HL-60 (cell line): ENCODE data around the gene ACAP1.
A peak's percentile ranks its signal among the peaks of the same experiment; 100 is the strongest.

Source experiments
- DNase-seq, 2 experiments: peaks; one replicate each; pipeline ENCODE4 v3.0.0-alpha.2; 2010 to 2020; ENCODE audit warnings: low read depth in 1 of 2, low spot score in 1 of 2
- H3K27ac ChIP-seq: fragments of 250-450 bp; sonication (Bioruptor Pico); replicated peaks from 2 replicates; pipeline ENCODE4 v1.5.1; 2020; ENCODE audit warnings: mild to moderate bottlenecking, moderate library complexity
- H3K27me3 ChIP-seq: fragments of 250-450 bp; sonication (Bioruptor Pico); 2 replicates; pipeline ENCODE4 v1.5.1; 2021; ENCODE audit warnings: mild to moderate bottlenecking, moderate library complexity; ENCODE audit not compliant: insufficient read depth, poor library complexity, severe bottlenecking
- H3K4me3 ChIP-seq: replicated peaks from 2 replicates; pipeline ENCODE4 v1.5.1; 2011; ENCODE audit warnings: mild to moderate bottlenecking, control low read depth, low read length; ENCODE audit not compliant: insufficient read depth
- GABPA ChIP-seq: IDR thresholded peaks from 2 replicates; pipeline ENCODE4 v1.6.1; 2012; ENCODE audit warnings: low read depth
- POLR2AphosphoS5 ChIP-seq: IDR thresholded peaks from 2 replicates; pipeline ENCODE4 v1.6.1; 2012; ENCODE audit warnings: low read depth
- SPI1 ChIP-seq: IDR thresholded peaks from 2 replicates; pipeline ENCODE4 v1.6.1; 2012; ENCODE audit warnings: low read depth, mild to moderate bottlenecking, borderline replicate concordance
- TF ChIP-seq, protein P1 (sequence below): IDR thresholded peaks from 2 replicates; pipeline ENCODE4 v1.6.1; 2012; ENCODE audit warnings: low read depth; ENCODE audit not compliant: insufficient replicate concordance
- TF ChIP-seq, protein P2 (sequence below): IDR thresholded peaks from one replicate; pipeline ENCODE4 v1.5.1; 2011; ENCODE audit warnings: low read length, control low read depth, inconsistent platforms; ENCODE audit not compliant: insufficient read depth

ACAP1 gene

DNA sequence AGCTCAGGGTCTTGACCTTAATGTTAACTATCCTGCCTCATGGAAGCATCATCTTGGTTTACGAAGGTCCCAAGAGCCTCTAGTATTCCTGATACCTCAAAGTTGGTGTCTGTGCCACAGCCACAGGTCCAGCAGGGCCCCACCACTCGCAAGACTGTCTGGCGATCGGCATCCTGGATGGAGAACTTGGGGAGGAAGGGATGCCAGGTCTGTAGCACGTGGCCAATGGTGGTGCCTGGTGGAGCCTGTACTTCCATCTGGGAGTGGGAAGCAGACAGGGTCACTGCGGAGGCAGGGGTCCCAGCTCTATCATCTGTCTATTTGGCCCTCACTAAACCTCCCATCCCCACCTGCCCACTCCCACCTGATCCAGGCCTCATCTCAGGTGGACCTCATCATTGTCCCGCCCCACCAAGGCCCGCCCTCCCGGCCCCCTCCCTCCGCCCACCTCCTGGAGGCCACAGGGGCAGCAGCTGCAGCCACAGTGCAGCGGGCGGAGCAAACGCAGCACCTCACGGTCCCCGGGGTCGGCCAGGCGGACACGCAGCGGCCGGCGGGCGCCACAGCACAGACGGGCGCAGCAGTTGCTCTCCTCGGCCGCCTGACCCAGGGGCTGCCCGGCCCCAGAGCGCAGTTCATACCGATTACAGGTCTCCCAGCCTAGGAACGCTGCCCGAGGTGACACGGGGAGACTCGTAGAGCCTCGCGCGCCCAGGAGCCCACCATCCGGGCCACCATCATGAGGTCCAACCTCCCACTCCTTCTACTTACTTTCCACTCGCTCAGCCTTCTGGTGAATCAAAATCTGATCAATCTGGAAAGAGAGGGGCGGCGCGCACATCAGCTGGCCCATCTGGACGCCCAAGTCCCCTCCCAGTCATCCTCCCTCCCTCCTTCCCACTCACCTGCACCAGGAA is 56.6 kb downstream of the ACAP1 start:
- Histone ChIP-seq H3K27ac (no peak overlapping the region), H3K4me3 (no peak overlapping the region), H3K27me3 (no peaks in the 10 kb centered on the region)
- no peak for TF ChIP-seq GABPA
- TF ChIP-seq, protein P1, sequence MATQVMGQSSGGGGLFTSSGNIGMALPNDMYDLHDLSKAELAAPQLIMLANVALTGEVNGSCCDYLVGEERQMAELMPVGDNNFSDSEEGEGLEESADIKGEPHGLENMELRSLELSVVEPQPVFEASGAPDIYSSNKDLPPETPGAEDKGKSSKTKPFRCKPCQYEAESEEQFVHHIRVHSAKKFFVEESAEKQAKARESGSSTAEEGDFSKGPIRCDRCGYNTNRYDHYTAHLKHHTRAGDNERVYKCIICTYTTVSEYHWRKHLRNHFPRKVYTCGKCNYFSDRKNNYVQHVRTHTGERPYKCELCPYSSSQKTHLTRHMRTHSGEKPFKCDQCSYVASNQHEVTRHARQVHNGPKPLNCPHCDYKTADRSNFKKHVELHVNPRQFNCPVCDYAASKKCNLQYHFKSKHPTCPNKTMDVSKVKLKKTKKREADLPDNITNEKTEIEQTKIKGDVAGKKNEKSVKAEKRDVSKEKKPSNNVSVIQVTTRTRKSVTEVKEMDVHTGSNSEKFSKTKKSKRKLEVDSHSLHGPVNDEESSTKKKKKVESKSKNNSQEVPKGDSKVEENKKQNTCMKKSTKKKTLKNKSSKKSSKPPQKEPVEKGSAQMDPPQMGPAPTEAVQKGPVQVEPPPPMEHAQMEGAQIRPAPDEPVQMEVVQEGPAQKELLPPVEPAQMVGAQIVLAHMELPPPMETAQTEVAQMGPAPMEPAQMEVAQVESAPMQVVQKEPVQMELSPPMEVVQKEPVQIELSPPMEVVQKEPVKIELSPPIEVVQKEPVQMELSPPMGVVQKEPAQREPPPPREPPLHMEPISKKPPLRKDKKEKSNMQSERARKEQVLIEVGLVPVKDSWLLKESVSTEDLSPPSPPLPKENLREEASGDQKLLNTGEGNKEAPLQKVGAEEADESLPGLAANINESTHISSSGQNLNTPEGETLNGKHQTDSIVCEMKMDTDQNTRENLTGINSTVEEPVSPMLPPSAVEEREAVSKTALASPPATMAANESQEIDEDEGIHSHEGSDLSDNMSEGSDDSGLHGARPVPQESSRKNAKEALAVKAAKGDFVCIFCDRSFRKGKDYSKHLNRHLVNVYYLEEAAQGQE: no peak
- TF ChIP-seq POLR2AphosphoS5: no peak
- DNase-seq: no peak

DNA sequence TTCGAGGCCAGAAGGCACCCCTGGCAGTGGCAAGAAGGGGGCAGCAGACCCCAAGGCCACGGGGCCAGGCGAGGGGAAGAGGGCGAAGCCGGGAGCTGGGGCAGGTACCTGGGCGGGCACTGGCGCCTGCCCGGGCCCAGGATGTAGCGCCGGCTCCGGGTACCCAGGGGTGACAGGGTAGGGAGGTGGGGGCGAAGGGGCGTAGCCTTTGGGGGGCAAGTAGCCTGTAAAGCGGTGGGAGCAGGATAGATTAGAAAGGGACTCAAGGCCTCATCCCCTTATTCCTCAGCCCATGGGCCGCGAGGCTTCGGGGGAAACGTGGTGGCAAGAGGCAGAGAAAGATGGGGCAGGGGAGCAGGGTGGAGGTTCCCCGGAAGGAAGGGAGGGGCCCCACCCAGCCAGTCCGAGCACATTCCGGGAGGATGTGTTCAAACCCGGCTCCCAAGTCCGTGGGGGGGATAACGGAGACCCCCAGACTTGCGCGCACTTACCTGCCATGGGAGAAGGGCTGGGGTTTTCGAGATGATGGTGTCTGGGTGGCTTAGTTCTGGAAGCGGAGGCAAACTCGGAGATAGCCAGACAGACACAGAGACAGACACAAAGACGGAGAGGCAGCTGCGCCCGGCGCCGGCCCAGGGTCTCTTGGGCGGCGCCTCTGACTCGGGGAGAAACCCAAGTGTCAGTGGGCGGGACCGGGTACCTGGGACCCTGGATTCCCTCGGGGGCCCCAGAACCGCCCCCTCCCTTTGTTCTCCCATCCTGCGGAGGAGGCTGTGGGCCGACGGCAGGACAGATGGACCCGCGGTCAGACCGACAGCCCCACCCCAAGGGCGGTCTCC is 57.5 kb downstream of the ACAP1 start:
- Histone ChIP-seq H3K4me3 (peak overlapping the region; percentile 58), H3K27me3 (no peaks in the 10 kb centered on the region), H3K27ac (no peak overlapping the region)
- no peak for DNase-seq
- TF ChIP-seq SPI1: no peak
- TF ChIP-seq POLR2AphosphoS5: no peak
- TF ChIP-seq, protein P2, sequence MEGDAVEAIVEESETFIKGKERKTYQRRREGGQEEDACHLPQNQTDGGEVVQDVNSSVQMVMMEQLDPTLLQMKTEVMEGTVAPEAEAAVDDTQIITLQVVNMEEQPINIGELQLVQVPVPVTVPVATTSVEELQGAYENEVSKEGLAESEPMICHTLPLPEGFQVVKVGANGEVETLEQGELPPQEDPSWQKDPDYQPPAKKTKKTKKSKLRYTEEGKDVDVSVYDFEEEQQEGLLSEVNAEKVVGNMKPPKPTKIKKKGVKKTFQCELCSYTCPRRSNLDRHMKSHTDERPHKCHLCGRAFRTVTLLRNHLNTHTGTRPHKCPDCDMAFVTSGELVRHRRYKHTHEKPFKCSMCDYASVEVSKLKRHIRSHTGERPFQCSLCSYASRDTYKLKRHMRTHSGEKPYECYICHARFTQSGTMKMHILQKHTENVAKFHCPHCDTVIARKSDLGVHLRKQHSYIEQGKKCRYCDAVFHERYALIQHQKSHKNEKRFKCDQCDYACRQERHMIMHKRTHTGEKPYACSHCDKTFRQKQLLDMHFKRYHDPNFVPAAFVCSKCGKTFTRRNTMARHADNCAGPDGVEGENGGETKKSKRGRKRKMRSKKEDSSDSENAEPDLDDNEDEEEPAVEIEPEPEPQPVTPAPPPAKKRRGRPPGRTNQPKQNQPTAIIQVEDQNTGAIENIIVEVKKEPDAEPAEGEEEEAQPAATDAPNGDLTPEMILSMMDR: no peak
- TF ChIP-seq GABPA: no peak
- TF ChIP-seq, protein P1: no peak

DNA sequence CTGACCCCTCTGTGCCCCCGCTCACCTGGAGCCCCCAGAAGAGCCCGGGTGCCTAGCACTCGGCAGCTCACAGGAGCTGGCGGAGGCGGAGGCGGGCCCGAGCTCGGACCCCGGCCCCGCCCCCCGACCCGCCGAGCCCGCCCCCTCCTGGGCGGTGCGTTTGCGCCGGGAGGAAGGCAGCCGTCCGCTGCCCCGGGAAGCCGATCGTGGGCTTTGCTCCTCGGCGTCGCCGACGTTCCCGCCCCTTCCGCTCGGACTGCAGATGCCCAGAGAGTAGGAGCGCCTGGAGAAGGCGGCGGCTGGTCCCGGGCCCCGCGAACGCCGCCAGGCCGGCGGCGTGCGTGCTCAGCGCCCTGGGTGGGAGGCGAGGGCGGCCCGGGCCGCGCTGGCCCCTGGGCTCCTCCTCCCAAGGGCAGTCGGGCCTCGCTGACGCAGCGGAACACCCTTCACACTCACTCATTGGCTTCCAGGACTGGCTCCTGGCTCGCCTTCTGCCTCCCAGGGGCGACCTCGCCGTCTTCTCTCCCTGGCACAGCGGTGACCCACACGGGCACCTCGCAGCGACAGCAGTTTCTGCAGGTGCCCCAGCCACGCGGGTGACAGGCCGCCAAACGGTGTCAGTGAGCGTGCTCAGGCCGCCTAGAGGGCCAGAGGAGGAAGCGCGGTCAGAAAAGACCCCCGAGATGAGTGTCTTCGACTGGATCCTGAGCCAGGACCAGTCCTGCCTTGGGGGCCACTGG is 58.3 kb downstream of the ACAP1 start, which contains the start of gene PLSCR3:
Gene PLSCR3 (minus strand): TSS at position 74 of the 740 bp plus-strand sequence. CDS start 415 bp downstream, outside the sequence.
- TF ChIP-seq, protein P2: no peak
- TF ChIP-seq GABPA (no peak), SPI1 (no peak), POLR2AphosphoS5 (no peak; the same call in 1 of the 2 replicates)
- TF ChIP-seq, protein P1: no peak
- H3K27ac ChIP-seq: peak within 1 kb of the TSS; percentile 48; the same call in 1 of the 2 replicates
- DNase-seq: peak; percentile 58 to 70
- H3K4me3 ChIP-seq: peak within 1 kb of the TSS; percentile 58
- no peaks in the 10 kb centered on the region for H3K27me3 ChIP-seq
